Measurements from ENCODE around the gene PSG7.
"Not testable (repeated sequence)": the region's sequence is repeated elsewhere in the genome, so short reads cannot be mapped to it uniquely, and the experiment has no call there.

DNA sequence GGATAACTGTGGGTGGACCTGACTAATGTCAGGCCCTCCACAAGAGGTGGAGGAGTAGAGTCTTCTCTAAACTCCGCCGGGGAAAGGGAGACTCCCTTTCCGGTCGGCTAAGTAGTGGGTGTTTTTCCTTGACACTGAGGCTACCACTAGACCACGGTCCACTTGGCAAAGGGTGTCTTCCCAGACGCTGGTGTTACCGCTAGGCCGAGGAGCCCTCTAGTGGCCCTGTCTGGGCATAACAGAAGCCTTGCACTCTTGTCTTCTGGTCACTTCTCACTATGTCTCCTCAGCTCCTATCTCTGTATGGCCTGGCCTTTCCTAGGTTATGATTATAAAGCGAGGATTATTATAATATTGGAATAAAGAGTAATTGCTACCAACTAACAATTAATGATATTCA lies 13.9 kb downstream of the PSG7 start:
- peak; percentile 63 to 74 for TF ChIP-seq CTCF (conservative IDR thresholded peaks at IDR 0.05 in 1 of 2, IDR thresholded peaks at IDR 0.05 in 1 of 2; ENCODE audit: low read depth in 1 of 2, low read length in 2 of 2)
- TF ChIP-seq EZH2 (IDR thresholded peaks at IDR 0.05; ENCODE audit: low read length, missing control alignments) = not testable (repeated sequence)
